Pancreas (tissue), 10 donors: ENCODE measurements around the gene SLC22A17. TPM values are rescaled to one million over a fixed set of nuclear protein-coding genes. Genes with fewer than 3 reads are reported as not detected.
A peak's percentile ranks its signal among the peaks of the same experiment; 100 is the strongest.

Experiments used
- ATAC-seq, 4 donors: fragments of 200-7000 bp; cut with Tn5 transposase; one replicate each; pipeline versions ENCODE4 v1.8.0 to v1.9.1; 2020; ENCODE audit warnings: mild to moderate bottlenecking in 4 of 4, moderate library complexity in 4 of 4
- DNase-seq, 6 donors: peaks; one replicate each; pipeline ENCODE4 v3.0.0-alpha.2; 2020
- FAIRE-seq: peaks from 2 replicates; lab custom pipeline; 2012; peaks lifted over from hg19 to GRCh38; lab: Jason Lieb, UNC
- H3K27ac ChIP-seq, 4 donors: fragments of 200-600 bp; sonication (generic); 1 replicate in 3 of 4; 2 replicates in 1 of 4; pipeline versions ENCODE4 v1.5.0 to v1.8.0; 2020
- H3K27me3 ChIP-seq, 4 donors: fragments of 200-600 bp; one replicate each; pipeline ENCODE4 v1.8.0; 2021
- H3K36me3 ChIP-seq, 3 donors: fragments of 200-600 bp; sonication (generic) in 1 of 3; one replicate each; pipeline versions ENCODE4 v1.5.0 to v1.8.0; 2020 to 2021
- H3K4me1 ChIP-seq, 3 donors: fragments of 200-600 bp; one replicate each; pipeline ENCODE4 v1.8.0; 2021
- H3K4me3 ChIP-seq, 4 donors: fragments of 200-600 bp; sonication (generic) in 2 of 4; one replicate each; pipeline versions ENCODE4 v1.5.0 to v1.8.0; 2020 to 2021
- H3K9me3 ChIP-seq, 4 donors: fragments of 200-600 bp; one replicate each; pipeline ENCODE4 v1.8.0; 2021
- WGBS, 2 donors: extraction: QIAGEN DNeasy Blood & Tissue Kit; methylation state at CpG; one replicate each; pipeline ENCODE4 v1.1.7; 2013; 5-methylcytosine and 5-hydroxymethylcytosine counted together
- intact Hi-C, 3 donors: fragments of 100-400 bp; cut with DNase I; formaldehyde crosslinking; loops; one replicate each; pipeline versions ENCODE4 v1.11.1 to v1.14.2; 2022
- polyA plus RNA-seq, 2 donors: library from polyadenylated mRNA; stranded (reverse); fragments of 200-250 nt; gene quantifications; one replicate each; pipeline ENCODE4 v1.2.3, GENCODE V29; 2013
- total RNA-seq, 6 donors: library from RNA; stranded (reverse); fragmentation: NEBNext Ultra II Directional in 4 of 6; extraction: Animal tissue kit (Norgen Biotek cat#: 25700) in 4 of 6; gene quantifications; one replicate each; pipeline versions ENCODE4 v1.2.1 to v1.2.4, GENCODE V29; 2021 to 2023
- TF ChIP-seq, protein P1 (sequence below), 4 donors: fragments of 200-600 bp; sonication (generic) in 3 of 4; IDR thresholded peaks; one replicate each; pipeline versions ENCODE4 v1.5.0 to v1.8.0; 2021; ENCODE audit warnings: antibody characterized with exemption in 4 of 4
- donor health status: healthy with polysubstance abuse.
- donor health status: DM: no; HTN: no; CAD: no; lungs with moderate emphysema.
- donor health status: DM: no; HTN: no; CAD: no.
- donor health status: control.
- donor health status: control.
- donor health status: Bipolar disorder and iron deficiency.
- donor health status: DM: yes; HTN: yes; CAD: no.
- donor health status: DM: no; HTN: no; CAD: no.
- donor health status: DM: no; HTN: no; CAD: no.
- donor health status: DM: yes; HTN: yes; CAD: no.

SLC22A17 gene
- total and polyA plus RNA-seq, 8 donors, result 6.4 to 90.7 (median 14.8) TPM

- ATAC-seq, result no peak
- Histone ChIP-seq H3K36me3 (no peaks in the 10 kb centered on the region), H3K4me3 (no peak overlapping the region), H3K9me3 (no peaks in the 10 kb centered on the region), H3K4me1 (peaks cover 0 to 4% (median 0%) of the 10 kb centered on the region in 3 donors), H3K27ac (no peak overlapping the region), H3K27me3 (no peaks in the 10 kb centered on the region)
- TF ChIP-seq, protein P1, sequence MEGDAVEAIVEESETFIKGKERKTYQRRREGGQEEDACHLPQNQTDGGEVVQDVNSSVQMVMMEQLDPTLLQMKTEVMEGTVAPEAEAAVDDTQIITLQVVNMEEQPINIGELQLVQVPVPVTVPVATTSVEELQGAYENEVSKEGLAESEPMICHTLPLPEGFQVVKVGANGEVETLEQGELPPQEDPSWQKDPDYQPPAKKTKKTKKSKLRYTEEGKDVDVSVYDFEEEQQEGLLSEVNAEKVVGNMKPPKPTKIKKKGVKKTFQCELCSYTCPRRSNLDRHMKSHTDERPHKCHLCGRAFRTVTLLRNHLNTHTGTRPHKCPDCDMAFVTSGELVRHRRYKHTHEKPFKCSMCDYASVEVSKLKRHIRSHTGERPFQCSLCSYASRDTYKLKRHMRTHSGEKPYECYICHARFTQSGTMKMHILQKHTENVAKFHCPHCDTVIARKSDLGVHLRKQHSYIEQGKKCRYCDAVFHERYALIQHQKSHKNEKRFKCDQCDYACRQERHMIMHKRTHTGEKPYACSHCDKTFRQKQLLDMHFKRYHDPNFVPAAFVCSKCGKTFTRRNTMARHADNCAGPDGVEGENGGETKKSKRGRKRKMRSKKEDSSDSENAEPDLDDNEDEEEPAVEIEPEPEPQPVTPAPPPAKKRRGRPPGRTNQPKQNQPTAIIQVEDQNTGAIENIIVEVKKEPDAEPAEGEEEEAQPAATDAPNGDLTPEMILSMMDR (IDR thresholded peaks at IDR 0.05), result no peak
- WGBS, 2 donors, result 77 to 82% methylated on average over 5 of the region's 5 CpGs
- intact Hi-C loops, result no loop called here
- no peak for DNase-seq
- FAIRE-seq, result no peak
These were observed 720 bp upstream of the SLC22A17 start for GRCh38 chr14:23353433-23353780.

DNA sequence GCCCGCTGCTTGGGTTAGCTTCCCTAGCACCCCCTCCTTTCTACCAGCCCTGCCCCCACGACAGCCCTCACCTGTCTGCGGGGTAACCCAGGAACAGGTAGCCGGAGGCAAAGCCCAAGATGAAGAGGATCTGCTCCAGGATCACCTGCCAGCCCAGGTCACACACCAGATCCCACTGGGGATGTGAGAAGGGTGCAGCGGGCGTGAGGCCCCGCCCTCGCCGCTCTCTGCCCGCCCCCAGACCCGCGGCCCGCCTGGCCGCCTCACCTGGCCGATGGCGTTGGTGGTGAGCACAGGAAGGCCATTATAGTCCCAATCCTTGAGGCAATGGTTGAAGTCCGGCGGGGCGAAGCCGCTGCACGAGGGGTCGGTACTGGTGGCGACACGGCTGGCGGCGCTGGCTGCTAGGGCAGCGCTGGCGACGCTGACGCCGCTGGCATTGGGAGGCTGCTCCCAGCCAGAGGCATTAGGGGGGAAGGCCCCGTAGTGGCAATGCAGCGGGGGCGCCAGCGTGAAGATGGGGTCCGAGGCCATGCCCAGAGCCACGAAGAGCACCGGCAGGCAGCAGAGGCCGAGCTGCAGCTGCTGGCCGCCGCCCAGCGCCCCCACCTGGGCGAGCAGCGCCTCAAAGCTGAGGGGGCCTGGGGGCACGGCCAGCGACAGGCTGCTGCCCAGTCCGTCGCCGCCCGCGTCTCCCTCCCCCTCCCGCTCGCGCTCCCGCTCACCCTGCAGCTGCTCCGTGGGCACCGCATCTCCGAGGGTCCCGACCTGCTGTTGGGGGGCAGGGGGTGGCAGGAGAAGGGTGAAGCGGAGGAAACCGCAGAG is 794 bp downstream of the SLC22A17 start:
- H3K4me1 ChIP-seq, result peaks cover 0 to 4% (median 0%) of the 10 kb centered on the region in 3 donors
- H3K36me3 ChIP-seq, result no peaks in the 10 kb centered on the region
- DNase-seq (peak in 1 of 6 donors; percentile 67), FAIRE-seq (no peak), ATAC-seq (peak; percentile 51 to 73 (median 70))
- peak overlapping the region; percentile 39 to 70 (median 60) for H3K4me3 ChIP-seq
- 16% methylated on average over 45 to 61 of the region's 61 CpGs for WGBS, 2 donors
- TF ChIP-seq, protein P1 (IDR thresholded peaks at IDR 0.05), result no peak
- no peaks in the 10 kb centered on the region for H3K27me3 ChIP-seq
- no peaks in the 10 kb centered on the region for H3K9me3 ChIP-seq
- intact Hi-C loops, result no loop called here
- H3K27ac ChIP-seq, result no peak overlapping the region

DNA sequence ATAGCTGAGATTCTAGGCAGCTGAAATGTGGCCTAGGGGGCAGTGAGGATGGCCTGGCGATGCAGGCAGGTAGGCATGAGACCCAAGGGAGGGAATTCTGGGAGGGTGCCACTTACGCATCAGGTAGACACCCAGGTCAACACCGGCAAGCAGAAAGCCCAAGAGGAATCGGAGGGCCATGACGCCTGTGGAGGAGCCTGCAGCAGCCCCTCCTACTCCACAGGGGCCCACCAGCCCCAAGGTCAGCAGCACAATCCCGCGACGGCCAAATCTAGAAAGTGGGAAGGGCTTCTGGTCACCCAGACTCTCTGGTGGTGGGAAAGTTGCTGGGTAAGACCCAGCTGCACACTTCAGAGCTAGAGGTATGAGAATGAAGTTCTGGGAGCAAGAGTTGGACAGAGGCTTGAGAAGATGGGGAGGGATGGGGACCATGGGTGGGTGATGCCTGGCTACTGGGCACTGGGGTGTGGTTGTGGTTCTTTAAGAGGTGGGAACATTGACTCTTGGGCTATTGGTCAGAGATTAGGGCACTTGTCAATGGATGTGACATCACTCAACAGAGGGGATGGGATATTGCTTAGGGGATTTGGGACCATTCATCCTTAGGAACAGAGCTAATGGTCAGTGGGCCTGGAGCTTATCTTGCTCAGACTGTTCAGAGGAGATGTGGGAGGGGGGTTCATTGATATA is 3.4 kb downstream of the SLC22A17 start:
- FAIRE-seq (no peak), DNase-seq (no peak), ATAC-seq (no peak)
- no peaks in the 10 kb centered on the region for H3K36me3 ChIP-seq
- H3K4me1 ChIP-seq, result peaks cover 0 to 4% (median 0%) of the 10 kb centered on the region in 3 donors
- H3K4me3 ChIP-seq, result no peak overlapping the region
- TF ChIP-seq, protein P1 (IDR thresholded peaks at IDR 0.05), result no peak
- H3K27me3 ChIP-seq, result no peaks in the 10 kb centered on the region
- intact Hi-C loops, result no loop called here
- WGBS, 2 donors, result 79 to 80% methylated on average over 8 of the region's 8 CpGs
- no peak overlapping the region for H3K27ac ChIP-seq
- no peaks in the 10 kb centered on the region for H3K9me3 ChIP-seq

GRCh38 chr14:23348297-23348655 is 4.4 kb downstream of the SLC22A17 start:
- intact Hi-C loops, result no loop called here
- FAIRE-seq, result no peak
- 89 to 91% methylated on average over 6 of the region's 6 CpGs for WGBS, 2 donors
- Histone ChIP-seq H3K27me3 (no peaks in the 10 kb centered on the region), H3K9me3 (no peaks in the 10 kb centered on the region), H3K4me3 (no peak overlapping the region), H3K27ac (no peak overlapping the region), H3K36me3 (no peaks in the 10 kb centered on the region), H3K4me1 (peaks cover 0 to 4% (median 0%) of the 10 kb centered on the region in 3 donors)
- no peak for DNase-seq
- no peak for ATAC-seq
- TF ChIP-seq, protein P1 (IDR thresholded peaks at IDR 0.05), result no peak
